ENCODE measurements around the gene RORC. TPM values are rescaled to one million over a fixed set of nuclear protein-coding genes. Genes with fewer than 3 reads are reported as not detected.
A peak's percentile ranks its signal among the peaks of the same experiment; 100 is the strongest.

RORC gene
- total RNA-seq, 1 experiment from 2014 or later = 0.44 TPM

- POLR2A ChIA-PET = interaction anchor here (0.6 to 2.1 kb wide), 7 partner anchors 20 to 329 kb away, joined by 3 to 7 read pairs (median 4); partner anchors contain the start of genes CGN, S100A11 and SNX27
Measured at GRCh38 chr1:151840421-151840820, 8.8 kb upstream of the RORC start.

More at GRCh38 chr1:151840421-151840820, 8.8 kb upstream of the RORC start:
- peaks cover 3% of the 10 kb centered on the region for H3K36me3 Mint-ChIP-seq
- no peak for ATAC-seq
- DNase-seq (ENCODE audit: low spot score) = no peak
- peak overlapping the region; percentile 88 for H3K4me3 Mint-ChIP-seq
- H3K27me3 Mint-ChIP-seq (ENCODE audit: low read depth) = peaks cover 36% of the 10 kb centered on the region
- no peaks in the 10 kb centered on the region for H3K9me3 Mint-ChIP-seq
- no peak for TF ChIP-seq ZNF396 (CRISPR knock-in tag; IDR thresholded peaks at IDR 0.05; ENCODE audit: borderline replicate concordance)
- TF ChIP-seq SMAD3 (CRISPR knock-in tag; IDR thresholded peaks at IDR 0.05; ENCODE audit: borderline replicate concordance) = no peak
- TF ChIP-seq, protein P1, sequence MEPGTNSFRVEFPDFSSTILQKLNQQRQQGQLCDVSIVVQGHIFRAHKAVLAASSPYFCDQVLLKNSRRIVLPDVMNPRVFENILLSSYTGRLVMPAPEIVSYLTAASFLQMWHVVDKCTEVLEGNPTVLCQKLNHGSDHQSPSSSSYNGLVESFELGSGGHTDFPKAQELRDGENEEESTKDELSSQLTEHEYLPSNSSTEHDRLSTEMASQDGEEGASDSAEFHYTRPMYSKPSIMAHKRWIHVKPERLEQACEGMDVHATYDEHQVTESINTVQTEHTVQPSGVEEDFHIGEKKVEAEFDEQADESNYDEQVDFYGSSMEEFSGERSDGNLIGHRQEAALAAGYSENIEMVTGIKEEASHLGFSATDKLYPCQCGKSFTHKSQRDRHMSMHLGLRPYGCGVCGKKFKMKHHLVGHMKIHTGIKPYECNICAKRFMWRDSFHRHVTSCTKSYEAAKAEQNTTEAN (CRISPR knock-in tag; IDR thresholded peaks at IDR 0.05) = no peak
- no peak for TF ChIP-seq NFE2L1 (CRISPR knock-in tag; IDR thresholded peaks at IDR 0.05)
- TF ChIP-seq ZNF532 (CRISPR knock-in tag; IDR thresholded peaks at IDR 0.05; ENCODE audit: borderline replicate concordance) = no peak
- no peak for TF ChIP-seq GRHL2 (CRISPR knock-in tag; IDR thresholded peaks at IDR 0.05; ENCODE audit: insufficient replicate concordance, severe bottlenecking)
- no peak for TF ChIP-seq ZSCAN18 (CRISPR knock-in tag; IDR thresholded peaks at IDR 0.05)
- TF ChIP-seq MYBL2 (CRISPR knock-in tag; IDR thresholded peaks at IDR 0.05) = no peak
- no peak for TF ChIP-seq ATF1 (CRISPR knock-in tag; IDR thresholded peaks at IDR 0.05)
- no peak for TF ChIP-seq EMX1 (CRISPR knock-in tag; IDR thresholded peaks at IDR 0.05)
- TF ChIP-seq, protein P2, sequence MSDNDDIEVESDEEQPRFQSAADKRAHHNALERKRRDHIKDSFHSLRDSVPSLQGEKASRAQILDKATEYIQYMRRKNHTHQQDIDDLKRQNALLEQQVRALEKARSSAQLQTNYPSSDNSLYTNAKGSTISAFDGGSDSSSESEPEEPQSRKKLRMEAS (CRISPR knock-in tag; IDR thresholded peaks at IDR 0.05) = no peak
- TF ChIP-seq ETV6 (CRISPR knock-in tag; IDR thresholded peaks at IDR 0.05) = no peak
- TF ChIP-seq E2F1 (CRISPR knock-in tag; IDR thresholded peaks at IDR 0.05) = no peak
- TF ChIP-seq NR2C2 (CRISPR knock-in tag; IDR thresholded peaks at IDR 0.05) = no peak
- TF ChIP-seq IRF2 (CRISPR knock-in tag; IDR thresholded peaks at IDR 0.05; ENCODE audit: borderline replicate concordance, low read depth) = no peak
- TF ChIP-seq GTF2I (CRISPR knock-in tag; conservative IDR thresholded peaks at IDR 0.05) = no peak
- TF ChIP-seq FOXK1 (CRISPR knock-in tag; IDR thresholded peaks at IDR 0.05) = no peak
- no peak overlapping the region for H3K27ac Mint-ChIP-seq
- peaks cover 29% of the 10 kb centered on the region for H3K4me1 Mint-ChIP-seq
- CTCF ChIA-PET = interaction anchor here (0.5 to 2.1 kb wide), 13 partner anchors 10 to 247 kb away, joined by 3 to 17 read pairs (median 4); partner anchors contain the start of genes THEM4 and THEM5

All from WTC11 (cell line).